Epithelial cell of esophagus (primary cell): Measurements from ENCODE around the gene REPIN1.

Source experiments
- DNase-seq: peaks from one replicate; pipeline ENCODE4 v3.0.0; 2010; ENCODE audit warnings: low read depth
- H3K4me3 ChIP-seq: 2 replicates; pipeline ENCODE4 v1.5.1; 2011; ENCODE audit warnings: mild to moderate bottlenecking, low read length, control low read depth
- CTCF ChIP-seq: IDR thresholded peaks from 2 replicates; pipeline ENCODE4 v1.5.1; 2011; ENCODE audit warnings: low read depth, mild to moderate bottlenecking, low read length, control low read depth, inconsistent platforms; ENCODE audit not compliant: insufficient read depth; ENCODE audit errors: missing control alignments

The REPIN1 gene

GRCh38 chr7:150363872-150364271, 4.8 kb upstream of the REPIN1 start:
- no peak for DNase-seq
- no peak for TF ChIP-seq CTCF
- no peak overlapping the region for H3K4me3 ChIP-seq

GRCh38 chr7:150365194-150365593, 3.4 kb upstream of the REPIN1 start:
- TF ChIP-seq CTCF = no peak
- H3K4me3 ChIP-seq = no peak overlapping the region
- no peak for DNase-seq

- TF ChIP-seq CTCF = no peak
- no peak overlapping the region for H3K4me3 ChIP-seq
- no peak for DNase-seq
Measured at GRCh38 chr7:150365673-150366398, 2.8 kb upstream of the REPIN1 start.

- DNase-seq = peak; percentile 73
- no peak for TF ChIP-seq CTCF
- peak overlapping the region; percentile 77 for H3K4me3 ChIP-seq
Measured at GRCh38 chr7:150367677-150368095, 936 bp upstream of the REPIN1 start.

GRCh38 chr7:150368884-150369747, 494 bp downstream of the REPIN1 start:
- no peak for TF ChIP-seq CTCF
- H3K4me3 ChIP-seq = peak overlapping the region; percentile 77
- DNase-seq = peak; percentile 13

- H3K4me3 ChIP-seq = peak overlapping the region; percentile 77
- TF ChIP-seq CTCF = no peak
- DNase-seq = peak; percentile 13
Measured at GRCh38 chr7:150369748-150370501, 1.3 kb downstream of the REPIN1 start.
